ENCODE measurements around the gene GKN2. TPM values are rescaled to one million over a fixed set of nuclear protein-coding genes. Genes with fewer than 3 reads are reported as not detected.

Gene GKN2
- total and polyA plus RNA-seq, 9 of the 15 experiments (the other 6 are each of a cell fraction or from before 2014, with no cell fraction given) = not detected

- POLR2A ChIA-PET = interaction anchor here (0.6 kb wide), 1 partner anchor 260 kb away, joined by 4 read pairs; no protein-coding TSS in a partner anchor
These were observed 41.0 kb downstream of the GKN2 start for GRCh38 chr2:68911709-68912108.

GRCh38 chr2:68911246-68911645, 41.4 kb downstream of the GKN2 start:
- CTCF ChIA-PET (ENCODE audit: low intra/inter-chr PET ratio) = no interaction called here
- no peak for FAIRE-seq
- H3K79me2 ChIP-seq (ENCODE audit: control insufficient read depth, insufficient read depth, low read length) = no peaks in the 10 kb centered on the region
- BruUV-seq (replicated peaks) = no TSS peak
- H3K4me2 ChIP-seq (ENCODE audit: insufficient read depth, low read length) = no peak overlapping the region; the same call in 1 of the 2 replicates
- in situ Hi-C loops (cut with MboI) (no loop called here), intact Hi-C loops (cut with micrococcal nuclease) (no loop called here)
- POLR2A ChIA-PET = no interaction called here
- H3K27me3 ChIP-seq (ENCODE audit: control insufficient read depth in 2 of 2, insufficient read depth in 2 of 2, low read length in 2 of 2) = no peaks in the 10 kb centered on the region
- H3K9me3 ChIP-seq (replicated peaks; ENCODE audit: control insufficient read depth, insufficient read depth, low read depth, low read length) = no peaks in the 10 kb centered on the region
- no peaks in the 10 kb centered on the region for H3K9me1 ChIP-seq (ENCODE audit: control insufficient read depth, insufficient read depth, low read length)
- 47% methylated on average over 4 of the region's 4 CpGs for WGBS (ENCODE audit: insufficient coverage, low coverage, missing lambda C conversion rate)
- no peak overlapping the region for H3K4me3 ChIP-seq
- H2AFZ ChIP-seq (ENCODE audit: low read depth, low read length) = peak overlapping the region; percentile 51
- no peak for ATAC-seq
- H4K20me1 ChIP-seq (replicated peaks; ENCODE audit: control insufficient read depth, insufficient read depth, low read length) = no peaks in the 10 kb centered on the region
- H3K36me3 ChIP-seq (ENCODE audit: control insufficient read depth, insufficient read depth, low read length) = no peaks in the 10 kb centered on the region
- H3K27ac ChIP-seq (ENCODE audit: extremely low read depth, low read depth, low read length) = peak overlapping the region; percentile 4; the same call in 1 of the 3 replicates
- H3K9ac ChIP-seq (ENCODE audit: insufficient read depth in 1 of 2, low read depth in 2 of 2, low read length in 2 of 2) = peak overlapping the region in 1 of 2 experiments; percentile 62; a peak in 1 of 4 replicates
- H3K4me1 ChIP-seq (replicated peaks in 1 of 2; ENCODE audit: control insufficient read depth in 2 of 2, insufficient read depth in 2 of 2, low read length in 2 of 2) = peaks cover 18 to 76% of the 10 kb centered on the region in 2 experiments
- DNase-seq (ENCODE audit: extremely low read depth in 1 of 4, low spot score in 3 of 4) = no peak
- TF ChIP-seq NR2C1 (IDR thresholded peaks at IDR 0.05) (no peak), NR2C1 (tag; IDR thresholded peaks at IDR 0.05) (no peak), U2AF1 (optimal IDR thresholded peaks at IDR 0.05; ENCODE audit: low read depth, low read length) (no peak), ZNF76 (CRISPR knock-in tag; IDR thresholded peaks at IDR 0.05; ENCODE audit: borderline replicate concordance) (no peak), PTRF (tag; IDR thresholded peaks at IDR 0.05) (no peak), NR4A1 (CRISPR knock-in tag; IDR thresholded peaks at IDR 0.05) (no peak), NR4A1 (tag; IDR thresholded peaks at IDR 0.05) (no peak), ZNF551 (CRISPR knock-in tag; IDR thresholded peaks at IDR 0.05) (no peak), MTF1 (CRISPR knock-in tag; IDR thresholded peaks at IDR 0.05; ENCODE audit: borderline replicate concordance) (no peak), TSHZ1 (CRISPR knock-in tag; IDR thresholded peaks at IDR 0.05) (no peak), NR2F6 (CRISPR knock-in tag; IDR thresholded peaks at IDR 0.05) (no peak), POLR2H (tag; IDR thresholded peaks at IDR 0.05; ENCODE audit: low read depth) (no peak), ZNF347 (CRISPR knock-in tag; IDR thresholded peaks at IDR 0.05; ENCODE audit: low read depth) (no peak)

More at GRCh38 chr2:68911709-68912108, 41.0 kb downstream of the GKN2 start:
- CTCF ChIA-PET (ENCODE audit: low intra/inter-chr PET ratio) = no interaction called here
- Histone ChIP-seq H3K9ac (ENCODE audit: insufficient read depth in 1 of 2, low read depth in 2 of 2, low read length in 2 of 2) (no peak overlapping the region), H2AFZ (ENCODE audit: low read depth, low read length) (peak overlapping the region; percentile 51), H3K4me1 (replicated peaks in 1 of 2; ENCODE audit: control insufficient read depth in 2 of 2, insufficient read depth in 2 of 2, low read length in 2 of 2) (peaks cover 18 to 79% of the 10 kb centered on the region in 2 experiments), H3K36me3 (ENCODE audit: control insufficient read depth, insufficient read depth, low read length) (no peaks in the 10 kb centered on the region), H3K4me2 (ENCODE audit: insufficient read depth, low read length) (peak overlapping the region; percentile 51), H3K27ac (ENCODE audit: extremely low read depth, low read depth, low read length) (peak overlapping the region; percentile 47), H3K9me1 (ENCODE audit: control insufficient read depth, insufficient read depth, low read length) (no peaks in the 10 kb centered on the region), H3K27me3 (ENCODE audit: control insufficient read depth in 2 of 2, insufficient read depth in 2 of 2, low read length in 2 of 2) (no peaks in the 10 kb centered on the region), H3K79me2 (ENCODE audit: control insufficient read depth, insufficient read depth, low read length) (no peaks in the 10 kb centered on the region), H3K9me3 (replicated peaks; ENCODE audit: control insufficient read depth, insufficient read depth, low read depth, low read length) (no peaks in the 10 kb centered on the region), H4K20me1 (replicated peaks; ENCODE audit: control insufficient read depth, insufficient read depth, low read length) (no peaks in the 10 kb centered on the region), H3K4me3 (no peak overlapping the region)
- no TSS peak for BruUV-seq (replicated peaks)
- in situ Hi-C loops (cut with MboI) = no loop called here
- FAIRE-seq (no peak), DNase-seq (ENCODE audit: extremely low read depth in 1 of 4, low spot score in 3 of 4) (peak in 1 of 4 experiments; percentile 30), ATAC-seq (peak; percentile 43)
- 43% methylated on average over 1 of the region's 1 CpG for WGBS (ENCODE audit: insufficient coverage, low coverage, missing lambda C conversion rate)
- TF ChIP-seq HNRNPL (IDR thresholded peaks at IDR 0.05; ENCODE audit: low read depth, low read length) = no peak
- no peak for TF ChIP-seq ZFP36 (IDR thresholded peaks at IDR 0.05; ENCODE audit: low read depth, low read length, partially characterized antibody)
- no peak for TF ChIP-seq HMG20A (CRISPR knock-in tag; conservative IDR thresholded peaks at IDR 0.05)
- TF ChIP-seq POLR2B (IDR thresholded peaks at IDR 0.05; ENCODE audit: low read depth, partially characterized antibody) = no peak
- intact Hi-C loops (cut with micrococcal nuclease) = no loop called here

Measured in K562 (cell line).